DND-41 (cell line): ENCODE measurements around the gene RAB3GAP2.
"Not testable (repeated sequence)": the region's sequence is repeated elsewhere in the genome, so short reads cannot be mapped to it uniquely, and the experiment has no call there.

Experiments
- ATAC-seq: fragments of 200-7000 bp; cut with Tn5 transposase; 3 replicates; pipeline ENCODE4 v1.9.1; 2021; ENCODE audit warnings: low read depth; ENCODE audit not compliant: insufficient read depth
- DNase-seq: peaks from one replicate; pipeline ENCODE4 v3.0.0-alpha.2; 2020
- H2AFZ ChIP-seq: 2 replicates; pipeline ENCODE4 v1.6.0; 2012; ENCODE audit warnings: low read depth, low read length
- H3K27ac ChIP-seq: 2 replicates; pipeline ENCODE4 v1.5.1; 2012; ENCODE audit warnings: low read length, inconsistent platforms
- H3K27me3 ChIP-seq: fragments of 200-600 bp; sonication (generic); 2 replicates; pipeline ENCODE4 v1.6.0; 2012; ENCODE audit warnings: low read length, mild to moderate bottlenecking, inconsistent platforms; ENCODE audit not compliant: insufficient read depth, poor library complexity
- H3K36me3 ChIP-seq: 2 replicates; pipeline ENCODE4 v1.5.1; 2012; ENCODE audit warnings: low read length, inconsistent platforms; ENCODE audit not compliant: insufficient read depth
- H3K4me1 ChIP-seq: 2 replicates; pipeline ENCODE4 v1.5.1; 2012; ENCODE audit warnings: mild to moderate bottlenecking, low read length; ENCODE audit not compliant: insufficient read depth
- H3K4me2 ChIP-seq: 2 replicates; pipeline ENCODE4 v1.6.0; 2012; ENCODE audit warnings: mild to moderate bottlenecking, moderate library complexity, low read length, inconsistent platforms; ENCODE audit not compliant: insufficient read depth
- H3K4me3 ChIP-seq, 2 experiments: fragments of 200-600 bp in 1 of 2; shearing (Covaris generic) in 1 of 2; 2 replicates each; pipeline ENCODE4 v1.5.1; 2012 to 2016; ENCODE audit warnings: inconsistent platforms in 2 of 2, low read length in 2 of 2, mild to moderate bottlenecking in 2 of 2, low read depth in 1 of 2, moderate library complexity in 1 of 2
- H3K79me2 ChIP-seq: 2 replicates; pipeline ENCODE4 v1.6.0; 2012; ENCODE audit warnings: low read length, inconsistent platforms; ENCODE audit not compliant: insufficient read depth
- H3K9ac ChIP-seq: 2 replicates; pipeline ENCODE4 v1.6.0; 2012; ENCODE audit warnings: low read depth, mild to moderate bottlenecking, inconsistent platforms, low read length, moderate library complexity
- H3K9me3 ChIP-seq: 2 replicates; pipeline ENCODE4 v1.5.1; 2012; ENCODE audit warnings: low read length, moderate library complexity, mild to moderate bottlenecking, inconsistent platforms; ENCODE audit not compliant: insufficient read depth, severe bottlenecking
- H4K20me1 ChIP-seq: 2 replicates; pipeline ENCODE4 v1.6.0; 2012; ENCODE audit warnings: low read length; ENCODE audit not compliant: insufficient read depth
- CTCF ChIP-seq: IDR thresholded peaks from 2 replicates; pipeline ENCODE4 v1.5.1; 2012; ENCODE audit warnings: borderline replicate concordance, low read length, moderate library complexity, mild to moderate bottlenecking; ENCODE audit not compliant: poor library complexity, severe bottlenecking; ENCODE audit errors: extremely low read depth
- EZH2 ChIP-seq: IDR thresholded peaks from 3 replicates; pipeline ENCODE4 v1.6.1; 2012; ENCODE audit warnings: borderline replicate concordance, low read depth, mild to moderate bottlenecking, moderate library complexity, low read length, inconsistent platforms; ENCODE audit not compliant: severe bottlenecking

RAB3GAP2 gene

DNA sequence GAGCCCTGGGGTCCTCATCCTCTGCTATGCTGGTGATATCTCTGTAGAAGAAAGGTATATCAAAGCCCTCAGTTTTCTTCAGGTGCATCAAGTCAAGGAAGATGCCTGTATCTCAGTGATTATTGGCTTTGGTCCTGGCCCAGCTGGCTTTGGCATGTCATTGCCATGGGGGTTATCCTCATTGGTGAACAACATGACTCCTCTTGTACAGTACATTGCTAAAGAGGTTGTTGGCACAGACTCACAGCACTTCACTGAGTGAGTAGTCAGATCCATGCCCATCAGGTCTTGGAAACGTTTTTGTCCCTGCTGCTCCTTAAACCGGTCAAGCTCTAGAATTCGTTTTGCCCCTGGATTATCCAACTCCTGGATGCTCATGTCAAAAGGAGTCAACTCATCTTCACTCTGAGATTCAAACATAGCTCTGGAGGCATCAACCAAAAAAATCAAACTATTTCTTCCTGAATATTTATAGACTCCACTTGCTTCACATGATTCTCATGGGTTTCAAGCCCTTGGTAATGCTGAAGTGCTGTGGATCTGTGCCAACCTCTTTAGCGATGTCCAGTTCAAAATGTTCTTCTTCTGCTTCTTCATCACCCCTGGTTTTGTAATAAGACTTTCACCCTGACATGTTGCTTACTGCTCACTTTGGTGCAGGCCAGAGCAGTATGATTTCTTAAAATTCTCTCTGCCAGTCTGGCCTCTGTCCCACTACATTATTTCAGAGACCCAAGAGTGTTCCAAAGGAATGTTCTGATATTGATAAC is 43.0 kb upstream of the RAB3GAP2 start:
- no peak overlapping the region for H3K4me2 ChIP-seq
- H3K27me3 ChIP-seq = no peaks in the 10 kb centered on the region
- no peak overlapping the region for H3K9ac ChIP-seq
- ATAC-seq (no peak), DNase-seq (no peak)
- H3K36me3 ChIP-seq = no peaks in the 10 kb centered on the region
- H2AFZ ChIP-seq = no peak overlapping the region
- H3K4me3 ChIP-seq = no peak overlapping the region
- no peak for TF ChIP-seq CTCF
- no peaks in the 10 kb centered on the region for H3K4me1 ChIP-seq
- no peaks in the 10 kb centered on the region for H3K79me2 ChIP-seq
- no peaks in the 10 kb centered on the region for H4K20me1 ChIP-seq
- no peak overlapping the region for H3K27ac ChIP-seq
- no peaks in the 10 kb centered on the region for H3K9me3 ChIP-seq

DNA sequence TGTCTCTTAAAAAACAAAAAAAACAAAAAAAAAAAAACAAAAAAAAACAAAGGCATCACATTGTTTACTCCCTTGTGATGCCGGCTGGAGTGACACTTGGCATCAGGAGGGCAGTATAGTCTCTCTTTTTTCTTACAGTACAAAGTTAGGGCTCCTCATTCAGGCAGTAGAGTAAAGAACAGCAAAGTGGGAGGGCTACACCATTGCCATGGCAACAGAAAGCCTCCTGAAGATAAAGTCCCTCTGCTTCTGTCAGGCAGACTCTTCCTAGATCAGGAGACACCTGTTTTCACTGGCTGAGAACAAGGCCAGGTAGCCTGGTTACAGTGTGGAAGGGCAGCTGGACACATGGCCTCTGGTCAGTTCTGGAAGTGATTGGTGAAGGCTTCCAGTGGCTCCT is 41.3 kb upstream of the RAB3GAP2 start:
- no peaks in the 10 kb centered on the region for H3K27me3 ChIP-seq
- no peak overlapping the region for H3K9ac ChIP-seq
- H3K79me2 ChIP-seq = no peaks in the 10 kb centered on the region
- no peak overlapping the region for H3K4me2 ChIP-seq
- no peaks in the 10 kb centered on the region for H3K36me3 ChIP-seq
- TF ChIP-seq EZH2 (no peak), CTCF (no peak)
- H3K4me1 ChIP-seq = no peaks in the 10 kb centered on the region
- H4K20me1 ChIP-seq = no peaks in the 10 kb centered on the region
- DNase-seq = no peak
- ATAC-seq = no peak
- H2AFZ ChIP-seq = no peak overlapping the region
- H3K27ac ChIP-seq = no peak overlapping the region
- H3K9me3 ChIP-seq = no peaks in the 10 kb centered on the region
- no peak overlapping the region for H3K4me3 ChIP-seq

- not testable (repeated sequence) for H2AFZ ChIP-seq, ATAC-seq, DNase-seq, H3K9me3 ChIP-seq, H4K20me1 ChIP-seq, H3K36me3 ChIP-seq, H3K4me2 ChIP-seq, H3K4me1 ChIP-seq, H3K27ac ChIP-seq, H3K27me3 ChIP-seq, H3K79me2 ChIP-seq, H3K4me3 ChIP-seq, H3K9ac ChIP-seq
Measured at GRCh38 chr1:220310147-220310546, 37.9 kb upstream of the RAB3GAP2 start.

GRCh38 chr1:220307607-220308006 is 35.4 kb upstream of the RAB3GAP2 start:
- Histone ChIP-seq H3K4me3 (no peak overlapping the region), H3K79me2 (no peaks in the 10 kb centered on the region), H4K20me1 (no peaks in the 10 kb centered on the region), H3K27me3 (no peaks in the 10 kb centered on the region), H2AFZ (no peak overlapping the region), H3K9ac (no peak overlapping the region), H3K27ac (no peak overlapping the region), H3K4me1 (no peaks in the 10 kb centered on the region), H3K4me2 (no peak overlapping the region), H3K9me3 (no peaks in the 10 kb centered on the region), H3K36me3 (no peaks in the 10 kb centered on the region)
- TF ChIP-seq EZH2 (no peak), CTCF (no peak)
- DNase-seq = no peak
- ATAC-seq = no peak
